Upper lobe of left lung (tissue), 6 donors: Measurements from ENCODE around the gene SPTLC2. TPM values are rescaled to one million over a fixed set of nuclear protein-coding genes. Genes with fewer than 3 reads are reported as not detected.

Experiments used
- ATAC-seq, 2 donors: fragments of 200-7000 bp; cut with Tn5 transposase; one replicate each; pipeline ENCODE4 v1.9.1; 2022; ENCODE audit warnings: mild to moderate bottlenecking in 2 of 2, moderate library complexity in 2 of 2; ENCODE audit not compliant: low FRiP score in 2 of 2
- DNase-seq, 2 donors: peaks; one replicate each; pipeline ENCODE4 v3.0.0-alpha.2; 2019 to 2020
- H3K27ac ChIP-seq, 4 donors: fragments of 200-600 bp; sonication (generic); one replicate each; pipeline ENCODE4 v1.5.1; 2016 to 2019
- H3K27me3 ChIP-seq, 4 donors: fragments of 200-600 bp; sonication (generic); one replicate each; pipeline ENCODE4 v1.5.1; 2017 to 2019
- H3K36me3 ChIP-seq, 4 donors: fragments of 200-600 bp; sonication (generic); one replicate each; pipeline ENCODE4 v1.5.1; 2016 to 2019
- H3K4me1 ChIP-seq, 4 donors: fragments of 200-600 bp; sonication (generic); one replicate each; pipeline ENCODE4 v1.5.1; 2018 to 2019
- H3K4me3 ChIP-seq, 4 donors: fragments of 200-600 bp; sonication (generic); one replicate each; pipeline ENCODE4 v1.5.1; 2017 to 2019; ENCODE audit warnings: mild to moderate bottlenecking in 2 of 4, moderate library complexity in 1 of 4
- H3K9me3 ChIP-seq, 4 donors: fragments of 200-600 bp; sonication (generic); one replicate each; pipeline ENCODE4 v1.5.1; 2018 to 2019
- CTCF ChIP-seq, 6 experiments: fragments of 450-650 bp in 4 of 6; fragments of 200-600 bp in 2 of 6; sonication (generic) in 2 of 6; IDR thresholded peaks; one replicate each; pipeline ENCODE4 v1.5.1; 2016 to 2019; ENCODE audit warnings: antibody characterized with exemption in 6 of 6
- EP300 ChIP-seq, 4 donors: sonication (generic); formaldehyde crosslinking; IDR thresholded peaks; one replicate each; pipeline ENCODE4 v1.5.1; 2017; ENCODE audit warnings: antibody characterized with exemption in 4 of 4, control low read depth in 2 of 4
- POLR2A ChIP-seq, 4 donors: fragments of 450-650 bp; IDR thresholded peaks; one replicate each; pipeline ENCODE4 v1.5.1; 2016 to 2017; ENCODE audit warnings: antibody characterized with exemption in 4 of 4, mild to moderate bottlenecking in 2 of 4
- POLR2AphosphoS5 ChIP-seq, 2 donors: sonication (generic); formaldehyde crosslinking; IDR thresholded peaks; one replicate each; pipeline ENCODE4 v1.5.1; 2017; ENCODE audit warnings: antibody characterized with exemption in 2 of 2
- WGBS, 2 donors: methylation state at CpG; one replicate each; pipeline ENCODE4 v1.1.5; 2017 to 2018; 5-methylcytosine and 5-hydroxymethylcytosine counted together
- total RNA-seq, 6 donors: library from RNA; depleted of rRNA in 4 of 6; stranded (reverse); fragments of >200 nt in 4 of 6; gene quantifications; one replicate each; pipeline versions ENCODE4 v1.1.0 to v1.2.1, GENCODE V29; 2016 to 2021
- donor health status: DM: no; HTN: no; CAD: no; lungs with moderate emphysema.
- donor health status: DM: no; HTN: yes; CAD: no; lungs with severe emphysema.

The SPTLC2 gene
- total RNA-seq, 6 donors from 2014 or later: 28.0 to 72.3 (median 37.7) TPM

GRCh38 chr14:77610553-77610952 lies 5.9 kb downstream of the SPTLC2 start:
- WGBS, 2 donors: 85 to 95% methylated on average over 3 of the region's 3 CpGs

GRCh38 chr14:77609922-77610321 lies 6.5 kb downstream of the SPTLC2 start:
- Histone ChIP-seq H3K27me3 (no peaks in the 10 kb centered on the region), H3K9me3 (no peaks in the 10 kb centered on the region), H3K36me3 (no peaks in the 10 kb centered on the region), H3K4me1 (peaks cover 19 to 46% (median 25%) of the 10 kb centered on the region in 4 donors), H3K27ac (no peak overlapping the region), H3K4me3 (no peak overlapping the region)
- ATAC-seq (no peak), DNase-seq (no peak)
- 91 to 93% methylated on average over 3 of the region's 3 CpGs for WGBS, 2 donors
- no peak for TF ChIP-seq POLR2AphosphoS5 (IDR thresholded peaks at IDR 0.05)
- no peak for TF ChIP-seq POLR2A (IDR thresholded peaks at IDR 0.05)
- TF ChIP-seq CTCF (IDR thresholded peaks at IDR 0.05): no peak
- TF ChIP-seq EP300 (IDR thresholded peaks at IDR 0.05): no peak

More at GRCh38 chr14:77610553-77610952, 5.9 kb downstream of the SPTLC2 start:
- H3K27ac ChIP-seq: no peak overlapping the region
- H3K4me1 ChIP-seq: peaks cover 24 to 47% (median 29%) of the 10 kb centered on the region in 4 donors
- H3K9me3 ChIP-seq: no peaks in the 10 kb centered on the region
- TF ChIP-seq CTCF (IDR thresholded peaks at IDR 0.05) (no peak), POLR2A (IDR thresholded peaks at IDR 0.05) (no peak), POLR2AphosphoS5 (IDR thresholded peaks at IDR 0.05) (no peak), EP300 (IDR thresholded peaks at IDR 0.05) (no peak)
- ATAC-seq: no peak
- no peak overlapping the region for H3K4me3 ChIP-seq
- H3K36me3 ChIP-seq: no peaks in the 10 kb centered on the region
- no peaks in the 10 kb centered on the region for H3K27me3 ChIP-seq
- DNase-seq: no peak

- peaks cover 22 to 47% (median 24%) of the 10 kb centered on the region in 4 donors for H3K4me1 ChIP-seq
- H3K27me3 ChIP-seq: no peaks in the 10 kb centered on the region
- TF ChIP-seq CTCF (IDR thresholded peaks at IDR 0.05): no peak
- TF ChIP-seq EP300 (IDR thresholded peaks at IDR 0.05): no peak
- TF ChIP-seq POLR2A (IDR thresholded peaks at IDR 0.05): no peak
- no peak for TF ChIP-seq POLR2AphosphoS5 (IDR thresholded peaks at IDR 0.05)
- H3K4me3 ChIP-seq: no peak overlapping the region
- ATAC-seq: no peak
- peak overlapping the region in 2 of 4 donors; percentile 32 to 48 for H3K27ac ChIP-seq
- H3K36me3 ChIP-seq: no peaks in the 10 kb centered on the region
- WGBS, 2 donors: 41 to 42% methylated on average over 9 of the region's 9 CpGs
- H3K9me3 ChIP-seq: no peaks in the 10 kb centered on the region
- DNase-seq: peak in 1 of 2 donors; percentile 27
Measured at GRCh38 chr14:77607741-77608302, 8.6 kb downstream of the SPTLC2 start.

- Histone ChIP-seq H3K27ac (peak overlapping the region in 1 of 4 donors; percentile 23), H3K36me3 (no peaks in the 10 kb centered on the region), H3K4me1 (peaks cover 14 to 39% (median 20%) of the 10 kb centered on the region in 4 donors), H3K9me3 (no peaks in the 10 kb centered on the region), H3K4me3 (no peak overlapping the region), H3K27me3 (no peaks in the 10 kb centered on the region)
- ATAC-seq (no peak), DNase-seq (no peak)
- TF ChIP-seq POLR2A (IDR thresholded peaks at IDR 0.05) (no peak), POLR2AphosphoS5 (IDR thresholded peaks at IDR 0.05) (no peak), EP300 (IDR thresholded peaks at IDR 0.05) (no peak), CTCF (IDR thresholded peaks at IDR 0.05) (no peak)
- WGBS, 2 donors: 30 to 56% methylated on average over 3 of the region's 3 CpGs
Measured at GRCh38 chr14:77605392-77605972, 11.0 kb downstream of the SPTLC2 start.
